ENCODE results near the gene GSTK1.

DNA sequence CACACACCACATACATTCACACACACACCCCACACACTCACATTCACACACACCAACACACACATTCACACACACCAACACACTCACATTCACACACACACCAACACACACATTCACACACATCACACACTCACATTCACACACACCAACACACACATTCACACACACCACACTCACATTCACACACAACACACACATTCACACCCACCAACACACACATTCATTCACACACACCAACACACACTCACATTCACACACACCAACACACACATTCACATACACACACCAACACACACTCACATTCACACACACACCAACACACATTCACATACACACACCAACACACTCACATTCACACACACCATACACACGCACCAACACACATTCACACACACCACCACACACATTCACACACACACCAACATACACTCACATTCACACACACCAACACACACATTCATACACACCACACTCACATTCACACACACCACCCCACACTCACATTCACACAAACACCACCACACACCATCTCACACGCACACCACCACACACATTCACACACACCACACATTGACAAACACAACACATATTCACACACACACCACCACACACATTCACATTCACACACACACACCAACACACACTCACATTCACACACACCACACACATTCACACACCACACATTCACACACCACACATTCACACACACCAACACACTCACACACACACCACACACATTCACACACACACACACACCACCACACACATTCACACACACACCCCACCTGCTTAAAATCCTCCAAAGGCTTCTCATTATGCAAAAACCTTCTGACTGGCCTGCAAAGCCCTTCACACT is 32.4 kb upstream of the GSTK1 start:
- TF ChIP-seq, protein P1, sequence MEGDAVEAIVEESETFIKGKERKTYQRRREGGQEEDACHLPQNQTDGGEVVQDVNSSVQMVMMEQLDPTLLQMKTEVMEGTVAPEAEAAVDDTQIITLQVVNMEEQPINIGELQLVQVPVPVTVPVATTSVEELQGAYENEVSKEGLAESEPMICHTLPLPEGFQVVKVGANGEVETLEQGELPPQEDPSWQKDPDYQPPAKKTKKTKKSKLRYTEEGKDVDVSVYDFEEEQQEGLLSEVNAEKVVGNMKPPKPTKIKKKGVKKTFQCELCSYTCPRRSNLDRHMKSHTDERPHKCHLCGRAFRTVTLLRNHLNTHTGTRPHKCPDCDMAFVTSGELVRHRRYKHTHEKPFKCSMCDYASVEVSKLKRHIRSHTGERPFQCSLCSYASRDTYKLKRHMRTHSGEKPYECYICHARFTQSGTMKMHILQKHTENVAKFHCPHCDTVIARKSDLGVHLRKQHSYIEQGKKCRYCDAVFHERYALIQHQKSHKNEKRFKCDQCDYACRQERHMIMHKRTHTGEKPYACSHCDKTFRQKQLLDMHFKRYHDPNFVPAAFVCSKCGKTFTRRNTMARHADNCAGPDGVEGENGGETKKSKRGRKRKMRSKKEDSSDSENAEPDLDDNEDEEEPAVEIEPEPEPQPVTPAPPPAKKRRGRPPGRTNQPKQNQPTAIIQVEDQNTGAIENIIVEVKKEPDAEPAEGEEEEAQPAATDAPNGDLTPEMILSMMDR (IDR thresholded peaks at IDR 0.05; ENCODE audit: control extremely low read depth in 1 of 3, insufficient read depth in 1 of 3, low read depth in 1 of 3, low read length in 3 of 3), result no peak
- TF ChIP-seq POLR2A (IDR thresholded peaks at IDR 0.05; ENCODE audit: control extremely low read depth in 1 of 2, low read depth in 2 of 2, low read length in 2 of 2) (no peak), SIN3A (conservative IDR thresholded peaks at IDR 0.05 in 1 of 2, IDR thresholded peaks at IDR 0.05 in 1 of 2; ENCODE audit: low read depth in 1 of 2, low read length in 2 of 2) (no peak), YY1 (IDR thresholded peaks at IDR 0.05; ENCODE audit: low read depth, low read length) (no peak), EGR1 (IDR thresholded peaks at IDR 0.05; ENCODE audit: borderline replicate concordance, low read depth, low read length) (no peak)
- TF ChIP-seq, protein P2, sequence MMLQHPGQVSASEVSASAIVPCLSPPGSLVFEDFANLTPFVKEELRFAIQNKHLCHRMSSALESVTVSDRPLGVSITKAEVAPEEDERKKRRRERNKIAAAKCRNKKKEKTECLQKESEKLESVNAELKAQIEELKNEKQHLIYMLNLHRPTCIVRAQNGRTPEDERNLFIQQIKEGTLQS (IDR thresholded peaks at IDR 0.05; ENCODE audit: insufficient read depth, low read depth, low read length), result no peak
